IMR-90 (cell line): Measurements from ENCODE around the gene ANO4.

Experiments used
- MAZ ChIP-seq: IDR thresholded peaks from 2 replicates; pipeline ENCODE4 v1.6.1; 2012; ENCODE audit warnings: low read depth, mild to moderate bottlenecking, low read length, improper control_type of control experiment, moderate library complexity, borderline replicate concordance
- POLR2A ChIP-seq: IDR thresholded peaks from 2 replicates; pipeline ENCODE4 v1.6.1; 2012; ENCODE audit warnings: mild to moderate bottlenecking, low read depth, low read length
- RCOR1 ChIP-seq: IDR thresholded peaks from 2 replicates; pipeline ENCODE4 v1.6.1; 2012; ENCODE audit warnings: mild to moderate bottlenecking, low read length, improper control_type of control experiment; ENCODE audit not compliant: insufficient replicate concordance
- TF ChIP-seq, protein P1 (sequence below): conservative IDR thresholded peaks from 2 replicates; pipeline ENCODE4 v1.5.1; 2012; ENCODE audit warnings: mild to moderate bottlenecking, low read depth, low read length, improper control_type of control experiment

DNA sequence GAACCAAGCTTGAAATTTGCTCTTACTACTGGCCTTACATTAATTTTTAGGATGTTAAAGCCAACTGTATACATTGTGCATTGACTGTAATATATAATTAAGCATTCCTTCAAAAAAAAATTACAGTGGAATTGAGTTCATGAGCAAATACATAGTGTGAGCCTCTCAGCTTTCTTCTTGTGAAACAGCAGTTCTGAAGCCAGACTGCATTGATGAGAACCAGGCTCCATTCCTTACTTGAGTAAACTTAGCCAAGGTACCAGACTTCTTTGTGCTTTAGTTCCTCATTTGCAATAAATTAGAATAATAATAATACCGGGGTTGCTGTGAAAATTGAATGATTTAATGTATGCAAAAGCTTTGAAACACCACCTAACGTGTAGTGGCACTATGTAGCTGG, 169.5 kb downstream of the ANO4 start:
- TF ChIP-seq RCOR1 (no peak), MAZ (no peak), POLR2A (no peak)
- TF ChIP-seq, protein P1, sequence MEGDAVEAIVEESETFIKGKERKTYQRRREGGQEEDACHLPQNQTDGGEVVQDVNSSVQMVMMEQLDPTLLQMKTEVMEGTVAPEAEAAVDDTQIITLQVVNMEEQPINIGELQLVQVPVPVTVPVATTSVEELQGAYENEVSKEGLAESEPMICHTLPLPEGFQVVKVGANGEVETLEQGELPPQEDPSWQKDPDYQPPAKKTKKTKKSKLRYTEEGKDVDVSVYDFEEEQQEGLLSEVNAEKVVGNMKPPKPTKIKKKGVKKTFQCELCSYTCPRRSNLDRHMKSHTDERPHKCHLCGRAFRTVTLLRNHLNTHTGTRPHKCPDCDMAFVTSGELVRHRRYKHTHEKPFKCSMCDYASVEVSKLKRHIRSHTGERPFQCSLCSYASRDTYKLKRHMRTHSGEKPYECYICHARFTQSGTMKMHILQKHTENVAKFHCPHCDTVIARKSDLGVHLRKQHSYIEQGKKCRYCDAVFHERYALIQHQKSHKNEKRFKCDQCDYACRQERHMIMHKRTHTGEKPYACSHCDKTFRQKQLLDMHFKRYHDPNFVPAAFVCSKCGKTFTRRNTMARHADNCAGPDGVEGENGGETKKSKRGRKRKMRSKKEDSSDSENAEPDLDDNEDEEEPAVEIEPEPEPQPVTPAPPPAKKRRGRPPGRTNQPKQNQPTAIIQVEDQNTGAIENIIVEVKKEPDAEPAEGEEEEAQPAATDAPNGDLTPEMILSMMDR: no peak
